Activated CD8-positive, alpha-beta memory T cell treated with anti-CD3 and anti-CD28 coated beads, Interleukin-2, amount 50 U/mL, for 1 hour (primary cell): Measurements from ENCODE around the gene LCMT1.
"Not testable (repeated sequence)": the region's sequence is repeated elsewhere in the genome, so short reads cannot be mapped to it uniquely, and the experiment has no call there.

Source experiments
- DNase-seq: peaks from one replicate; pipeline ENCODE4 v3.0.0-alpha.2; 2020; ENCODE audit errors: extremely low read depth

LCMT1 gene

GRCh38 chr16:25095636-25096035 lies 15.9 kb upstream of the LCMT1 start:
- DNase-seq, result no peak

- DNase-seq, result no peak
These were observed 14.1 kb upstream of the LCMT1 start for GRCh38 chr16:25097276-25097975.

- DNase-seq, result no peak
These were observed 11.0 kb upstream of the LCMT1 start for GRCh38 chr16:25100511-25100910.

- no peak for DNase-seq
These were observed 4.7 kb upstream of the LCMT1 start for GRCh38 chr16:25106567-25107465.

- DNase-seq, result no peak
These were observed 4.1 kb upstream of the LCMT1 start for GRCh38 chr16:25107466-25107792.

GRCh38 chr16:25108054-25108453 lies 3.5 kb upstream of the LCMT1 start:
- no peak for DNase-seq

GRCh38 chr16:25109643-25110042 lies 1.9 kb upstream of the LCMT1 start:
- no peak for DNase-seq

- no peak for DNase-seq
These were observed 1.1 kb upstream of the LCMT1 start for GRCh38 chr16:25110387-25110947.

- DNase-seq, result no peak
These were observed 2.6 kb downstream of the LCMT1 start for GRCh38 chr16:25114121-25114520.

GRCh38 chr16:25118851-25119578 lies 7.5 kb downstream of the LCMT1 start:
- DNase-seq, result no peak

- no peak for DNase-seq
These were observed 10.5 kb downstream of the LCMT1 start for GRCh38 chr16:25121824-25122600.

- DNase-seq, result no peak
These were observed 13.0 kb downstream of the LCMT1 start for GRCh38 chr16:25124503-25124902.

GRCh38 chr16:25126086-25126666 lies 14.6 kb downstream of the LCMT1 start:
- DNase-seq, result not testable (repeated sequence)

- DNase-seq, result no peak
These were observed 15.3 kb downstream of the LCMT1 start for GRCh38 chr16:25126820-25127232.

- not testable (repeated sequence) for DNase-seq
These were observed 21.2 kb downstream of the LCMT1 start for GRCh38 chr16:25132751-25133150.

GRCh38 chr16:25134166-25134700 lies 22.7 kb downstream of the LCMT1 start:
- no peak for DNase-seq

GRCh38 chr16:25135254-25135878 lies 23.8 kb downstream of the LCMT1 start:
- no peak for DNase-seq

- DNase-seq, result no peak
These were observed 26.6 kb downstream of the LCMT1 start for GRCh38 chr16:25138130-25138529.

- no peak for DNase-seq
These were observed 28.9 kb downstream of the LCMT1 start for GRCh38 chr16:25140459-25140858.

- no peak for DNase-seq
These were observed 30.1 kb downstream of the LCMT1 start for GRCh38 chr16:25141648-25142047.
